HG02571 (cell line): ENCODE measurements around the gene SEMA3G.

Experiments
- ATAC-seq: cut with Tn5 transposase; IDR thresholded peaks from one replicate; pipeline ENCODE4 v1.9.1; 2021; ENCODE audit warnings: mild to moderate bottlenecking, moderate library complexity; ENCODE audit not compliant: unreplicated experiment

The SEMA3G gene

DNA sequence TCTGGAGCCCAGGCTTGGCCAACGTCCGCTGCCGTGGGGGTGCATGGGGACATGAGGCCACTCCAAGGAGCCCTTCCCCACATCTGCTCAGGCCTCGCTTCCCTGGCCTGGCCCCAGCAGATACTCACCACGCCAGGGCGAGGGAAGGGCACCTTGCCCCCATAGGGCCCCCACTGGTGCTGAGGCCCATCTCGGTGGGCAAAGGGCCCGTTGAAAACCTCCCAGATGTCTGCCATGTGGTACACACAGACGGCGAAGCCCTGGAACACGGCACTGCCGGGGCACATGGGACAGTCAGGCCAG, 4.7 kb downstream of the SEMA3G start:
- ATAC-seq, result no peak

DNA sequence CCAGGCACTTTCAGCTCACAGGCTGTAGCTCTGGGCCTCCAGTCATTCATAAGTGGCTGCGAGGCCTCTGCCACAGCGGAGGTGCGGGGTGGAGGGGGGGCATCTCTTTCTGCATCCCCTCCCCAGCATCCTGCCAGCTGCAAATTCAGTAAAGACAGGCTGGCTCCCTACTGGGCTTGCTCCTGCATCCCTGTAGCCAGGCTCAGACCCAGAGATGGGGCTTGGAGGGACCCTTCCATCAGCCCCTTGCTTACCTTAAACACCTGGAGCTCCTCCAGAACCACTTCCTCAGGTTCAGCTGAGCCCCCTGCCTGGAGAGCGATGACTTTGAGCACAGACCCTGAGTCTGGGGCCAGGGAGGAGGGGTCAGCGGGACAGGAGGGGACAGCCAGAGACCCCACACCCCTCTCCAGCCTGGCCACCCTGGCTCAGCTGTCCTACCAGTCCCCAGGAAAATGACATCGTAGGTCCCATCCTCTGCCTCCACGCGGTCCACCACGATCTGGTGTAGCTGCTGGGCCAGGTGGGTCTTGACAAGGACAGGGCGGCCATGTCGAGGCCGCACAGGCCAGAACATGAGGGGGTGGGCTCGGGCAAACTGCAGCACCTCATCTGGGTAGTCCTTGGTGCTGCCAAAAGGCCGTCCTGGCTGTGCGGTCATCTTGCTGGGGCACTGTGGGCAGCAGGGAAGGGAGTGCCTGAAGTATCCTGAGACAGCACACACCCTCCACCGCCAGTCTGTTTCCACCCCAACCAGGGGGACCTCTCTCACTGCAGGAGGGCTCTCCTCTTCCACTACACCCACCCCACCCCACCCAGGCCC, 5.3 kb downstream of the SEMA3G start:
- ATAC-seq, result no peak

DNA sequence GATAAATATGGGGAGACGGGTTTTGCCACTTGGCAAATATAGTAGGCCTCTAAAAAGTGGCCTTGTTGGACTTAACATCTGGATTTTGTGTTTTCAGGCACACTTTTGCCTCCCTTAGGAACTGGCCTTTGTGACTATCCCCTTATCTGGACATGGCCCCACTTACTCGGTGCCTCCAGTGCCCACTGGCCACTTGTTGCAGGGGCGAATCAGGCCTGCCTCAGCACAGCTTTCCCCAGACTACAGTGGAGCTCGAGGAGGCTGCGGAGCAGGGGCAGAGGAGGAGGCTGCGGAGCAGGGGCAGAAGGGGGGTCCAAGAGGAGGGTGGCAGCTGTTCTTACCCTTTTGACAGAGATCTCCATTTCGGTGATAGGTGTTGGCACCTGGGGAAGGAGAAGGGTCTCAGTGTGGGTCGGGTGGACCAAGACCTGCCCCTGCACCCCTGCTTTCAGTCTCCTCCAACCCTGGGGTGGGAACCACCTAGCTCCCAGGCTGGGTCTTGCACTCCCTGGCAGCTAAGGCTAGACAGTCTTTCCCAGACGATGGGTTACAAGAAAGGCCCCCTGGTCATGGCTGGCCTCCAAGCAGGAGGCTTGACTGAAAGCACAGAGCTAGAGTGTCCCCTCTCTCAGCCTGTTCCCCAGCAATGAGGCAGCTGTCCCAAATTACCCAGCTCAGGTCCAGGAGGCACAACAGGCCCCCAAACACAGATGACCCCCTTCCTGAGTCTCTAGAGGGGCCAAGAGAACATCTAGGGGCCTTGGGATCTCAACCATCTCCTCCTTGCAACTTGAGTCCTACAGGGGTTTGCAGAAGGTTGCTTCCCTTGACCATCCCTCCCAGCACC, 6.1 kb downstream of the SEMA3G start:
- ATAC-seq, result no peak

DNA sequence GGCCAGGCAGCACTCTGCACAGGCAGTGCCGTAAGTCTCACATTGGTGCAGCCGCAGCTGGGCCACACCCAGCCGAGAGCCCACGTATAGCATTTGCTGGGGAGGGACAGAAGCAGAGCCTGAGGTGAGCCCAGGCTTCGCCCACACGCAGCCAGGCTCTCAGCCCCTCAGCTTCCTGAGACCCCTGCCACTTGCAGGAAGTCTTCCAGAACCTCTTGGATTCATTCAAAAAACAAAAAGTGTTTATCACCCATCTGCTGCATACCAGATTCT, 6.9 kb downstream of the SEMA3G start:
- ATAC-seq, result no peak

DNA sequence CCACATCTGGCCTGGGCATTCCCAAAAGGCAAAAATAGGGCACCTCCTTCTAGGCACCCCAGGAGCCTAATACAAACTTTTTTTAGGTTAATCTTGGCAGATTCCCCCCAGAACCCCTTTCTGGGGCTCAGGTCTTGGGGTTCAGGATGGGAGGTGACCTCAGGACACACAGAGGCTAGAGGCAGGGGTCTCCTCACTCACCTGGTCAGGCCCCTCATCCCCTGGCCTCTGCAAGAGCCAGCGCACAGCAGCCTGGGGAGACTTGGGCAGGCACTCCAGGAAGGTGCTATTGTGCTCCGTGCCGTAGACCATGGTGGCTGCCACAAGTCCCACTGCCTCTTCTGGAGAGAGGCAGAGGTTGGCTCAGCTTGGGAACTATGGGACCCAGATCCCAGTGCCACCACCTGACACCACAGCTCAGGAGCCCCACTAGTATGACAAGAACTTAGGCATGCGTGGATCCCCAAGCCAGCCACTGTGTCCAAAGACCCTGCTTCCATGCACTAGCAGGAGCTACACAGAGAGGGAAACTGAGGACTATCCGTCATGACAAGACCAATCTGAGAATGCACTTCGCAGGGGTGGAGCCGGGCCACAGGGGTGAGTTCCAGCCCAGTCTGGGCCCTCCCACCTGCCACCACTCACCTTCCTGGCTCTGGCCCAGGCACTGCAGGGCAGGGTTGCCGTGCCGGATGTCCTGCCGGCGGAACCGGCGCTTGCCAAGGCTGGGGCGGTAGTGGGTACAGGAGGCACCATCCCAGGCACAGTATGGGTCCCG, 7.4 kb downstream of the SEMA3G start:
- ATAC-seq, result no peak

DNA sequence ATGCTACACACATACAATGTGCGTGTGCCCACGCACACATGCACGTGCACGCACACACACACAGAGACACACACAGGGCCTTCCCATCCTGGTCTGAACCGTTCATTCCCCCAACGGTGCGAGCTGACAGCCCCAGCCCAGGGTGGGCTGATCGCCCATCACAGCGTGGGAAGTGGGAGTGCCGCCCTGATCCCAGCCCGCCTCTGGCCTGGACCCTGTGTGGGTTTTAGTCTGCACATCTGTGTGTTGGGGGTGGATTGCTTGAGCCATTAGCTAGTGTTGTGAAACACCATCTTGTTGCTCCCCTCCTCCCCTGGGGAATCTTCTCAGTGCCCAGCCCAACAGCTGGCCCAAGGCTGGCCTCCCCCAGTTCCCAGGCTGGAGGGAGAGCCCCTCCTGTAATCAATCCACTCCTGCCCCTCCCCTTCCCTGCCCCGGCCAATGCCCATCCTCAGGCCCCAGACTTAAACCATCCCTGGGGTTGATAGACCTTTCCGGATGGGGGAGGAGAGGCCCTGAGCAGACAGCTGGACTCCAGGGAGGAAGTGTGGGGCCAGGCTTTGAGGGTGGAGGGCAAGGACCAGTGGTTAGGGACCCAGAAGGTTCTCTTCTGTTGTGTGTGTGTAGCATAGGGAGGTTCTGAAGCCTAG, 8.3 kb downstream of the SEMA3G start:
- no peak for ATAC-seq

DNA sequence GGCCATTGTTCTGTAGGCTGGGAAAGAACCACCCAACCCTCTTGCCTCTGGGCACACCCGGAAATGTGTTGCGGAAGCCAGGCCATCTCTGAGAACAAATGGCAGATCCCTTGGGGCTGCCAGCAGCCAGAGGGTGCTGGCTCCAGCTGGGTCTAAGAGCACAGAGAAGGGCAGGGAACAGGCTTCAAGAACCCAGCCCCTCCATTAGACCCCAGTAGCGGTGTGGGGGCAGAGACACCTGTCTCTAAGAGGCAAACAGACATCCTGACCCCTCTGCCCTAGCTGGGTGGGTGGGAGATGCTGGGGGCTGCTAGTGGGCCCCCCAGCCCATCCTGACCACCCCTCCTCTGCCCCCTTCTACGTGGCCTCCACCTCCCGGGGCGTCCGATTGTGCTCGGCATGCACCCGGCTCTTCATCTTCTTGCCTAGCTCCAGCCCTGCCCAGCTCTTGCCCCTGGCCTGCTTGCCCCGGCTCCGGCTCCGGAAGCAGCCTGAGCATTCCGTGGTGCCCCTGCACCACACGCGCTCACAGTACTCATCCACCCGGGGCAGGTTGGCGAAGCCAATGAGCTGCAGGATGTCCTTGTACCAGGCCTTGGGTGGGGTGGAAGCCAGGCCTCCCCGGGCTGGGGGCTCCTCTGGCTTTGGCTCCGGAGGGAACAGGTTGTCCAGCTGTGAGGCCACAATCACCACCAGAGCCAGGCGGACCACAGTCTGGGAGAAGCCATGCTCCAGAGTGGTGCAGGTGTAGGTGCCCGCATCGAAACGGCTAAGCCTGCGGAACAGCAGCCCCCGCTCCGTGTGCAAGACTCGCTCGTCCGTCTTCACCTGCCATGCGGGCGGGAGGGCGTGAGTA, 9.4 kb downstream of the SEMA3G start:
- ATAC-seq, result no peak

DNA sequence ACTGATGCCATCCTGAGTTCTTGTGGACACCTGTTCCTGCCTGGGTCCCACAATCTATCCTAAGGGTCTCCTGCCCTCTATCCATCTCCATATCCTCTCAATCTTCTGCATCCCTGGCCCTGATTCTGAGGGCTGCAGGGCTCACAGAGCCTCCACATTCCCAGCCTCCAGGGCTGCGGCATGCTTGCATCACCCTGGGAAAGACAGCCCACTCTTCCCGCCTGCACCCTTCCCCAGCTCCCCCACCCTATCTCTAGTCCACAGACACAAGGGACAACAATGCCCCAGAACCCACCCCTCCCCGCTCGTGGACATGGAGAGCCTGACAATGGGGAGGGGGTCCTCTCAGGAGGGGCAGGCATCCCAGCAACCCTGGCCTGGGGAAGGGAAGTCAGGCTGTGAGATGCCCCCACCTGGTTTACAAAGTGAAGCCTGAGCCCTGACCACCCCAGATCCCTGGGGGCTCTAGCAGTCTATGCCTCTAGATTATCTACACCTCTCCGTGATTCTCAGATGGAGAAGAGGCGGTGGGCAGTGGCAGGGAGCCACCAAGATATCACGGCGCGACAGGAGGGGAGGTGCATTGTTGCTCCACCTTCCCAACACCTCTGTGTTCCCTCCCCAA, 10.3 kb downstream of the SEMA3G start:
- ATAC-seq, result no peak

DNA sequence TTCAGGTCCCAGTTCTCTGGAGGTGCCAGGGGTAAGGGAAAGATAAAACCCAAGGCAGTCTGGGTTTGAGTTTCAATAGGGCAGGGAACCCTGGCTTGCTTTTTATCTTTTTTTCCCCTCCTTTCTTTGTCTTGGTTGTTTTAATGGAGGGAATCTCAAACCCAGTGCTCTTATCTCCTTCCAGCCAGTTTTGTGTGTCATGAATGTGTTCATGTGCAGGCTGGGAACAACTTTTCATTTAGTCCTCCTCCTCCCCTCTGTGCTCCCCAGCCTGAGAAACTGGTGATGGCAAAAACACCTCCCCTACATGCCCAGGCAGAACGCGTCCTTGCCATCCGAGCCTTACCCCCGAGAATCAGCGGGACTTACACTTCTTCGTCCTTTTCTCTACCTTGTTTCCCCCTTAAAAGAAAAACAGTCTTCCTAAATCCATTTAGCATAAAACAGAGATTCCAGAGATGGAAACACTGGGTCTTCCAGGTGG, 10.9 kb downstream of the SEMA3G start:
- no peak for ATAC-seq

DNA sequence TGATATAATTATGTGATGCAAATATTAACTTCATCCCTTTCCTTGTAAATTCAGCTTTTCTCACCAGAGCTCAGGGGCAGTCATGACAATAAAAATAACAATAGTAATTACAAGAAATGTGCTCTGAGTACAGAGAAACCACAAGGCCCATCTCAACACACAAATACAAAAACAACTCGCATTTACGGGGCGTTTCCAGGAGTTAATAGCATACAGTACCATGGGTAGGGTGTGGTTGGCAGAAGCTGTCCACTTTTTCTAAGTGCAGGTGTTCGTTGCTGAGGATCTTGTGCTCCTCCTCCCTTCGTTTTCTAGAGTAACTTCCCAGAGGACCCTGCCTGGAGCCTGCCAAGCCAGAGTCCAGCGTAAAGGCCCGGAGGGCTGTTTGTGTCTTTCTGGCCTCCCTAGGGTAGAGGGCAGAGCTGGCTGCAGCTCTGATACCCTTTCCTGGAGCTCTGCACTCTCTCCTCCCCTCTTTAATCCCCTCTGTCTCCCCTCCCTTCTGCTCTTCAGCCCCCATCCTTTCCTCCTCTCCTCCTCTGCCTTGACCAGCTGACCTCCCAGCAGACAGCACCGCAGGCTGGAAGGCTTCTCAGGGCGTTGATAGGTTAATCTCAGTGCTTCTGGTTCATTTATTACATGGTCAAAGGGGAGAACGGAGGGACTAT, 11.4 kb downstream of the SEMA3G start:
- no peak for ATAC-seq

DNA sequence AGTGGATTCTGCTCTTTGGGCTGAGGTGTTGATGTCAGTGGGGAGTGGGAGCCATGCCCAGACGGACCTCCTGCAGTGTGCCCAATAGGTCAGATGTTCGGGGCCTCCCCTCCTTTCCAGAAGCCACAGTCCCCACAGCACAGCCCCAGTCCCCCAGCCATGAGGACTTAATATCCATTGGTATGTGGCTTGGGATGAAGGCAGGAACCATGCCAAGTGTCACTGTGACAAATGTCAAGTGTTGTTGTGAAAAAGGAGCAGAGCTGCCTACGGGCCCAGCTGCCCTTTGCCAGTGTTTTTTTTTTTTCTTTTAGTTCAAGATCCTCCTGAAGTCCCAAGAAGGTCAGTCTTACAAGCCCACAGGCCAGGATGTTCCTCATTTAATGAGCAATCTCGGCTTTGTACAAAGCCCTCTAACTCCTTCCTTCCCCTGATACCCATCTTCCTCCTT, 12.2 kb downstream of the SEMA3G start:
- no peak for ATAC-seq

DNA sequence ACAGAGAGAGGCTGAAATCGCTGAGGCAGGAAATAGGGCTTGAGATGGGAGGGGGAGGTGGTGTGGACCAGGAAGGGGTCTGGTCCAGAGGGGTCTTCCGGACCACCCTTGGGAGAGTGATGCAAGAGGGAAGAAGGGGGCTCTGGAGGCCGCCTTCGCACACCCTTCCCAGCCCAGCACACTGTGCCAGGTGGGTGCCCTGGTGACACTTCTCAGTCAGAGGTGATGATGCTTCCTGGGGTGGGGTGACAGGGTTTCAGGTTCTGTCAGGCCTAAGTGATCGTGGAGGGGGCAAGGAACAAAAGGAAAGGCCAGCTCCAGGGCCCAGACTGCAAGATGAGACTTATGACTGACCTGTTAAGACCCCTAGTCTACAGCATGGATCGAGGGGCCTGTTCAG, 12.7 kb downstream of the SEMA3G start:
- no peak for ATAC-seq

DNA sequence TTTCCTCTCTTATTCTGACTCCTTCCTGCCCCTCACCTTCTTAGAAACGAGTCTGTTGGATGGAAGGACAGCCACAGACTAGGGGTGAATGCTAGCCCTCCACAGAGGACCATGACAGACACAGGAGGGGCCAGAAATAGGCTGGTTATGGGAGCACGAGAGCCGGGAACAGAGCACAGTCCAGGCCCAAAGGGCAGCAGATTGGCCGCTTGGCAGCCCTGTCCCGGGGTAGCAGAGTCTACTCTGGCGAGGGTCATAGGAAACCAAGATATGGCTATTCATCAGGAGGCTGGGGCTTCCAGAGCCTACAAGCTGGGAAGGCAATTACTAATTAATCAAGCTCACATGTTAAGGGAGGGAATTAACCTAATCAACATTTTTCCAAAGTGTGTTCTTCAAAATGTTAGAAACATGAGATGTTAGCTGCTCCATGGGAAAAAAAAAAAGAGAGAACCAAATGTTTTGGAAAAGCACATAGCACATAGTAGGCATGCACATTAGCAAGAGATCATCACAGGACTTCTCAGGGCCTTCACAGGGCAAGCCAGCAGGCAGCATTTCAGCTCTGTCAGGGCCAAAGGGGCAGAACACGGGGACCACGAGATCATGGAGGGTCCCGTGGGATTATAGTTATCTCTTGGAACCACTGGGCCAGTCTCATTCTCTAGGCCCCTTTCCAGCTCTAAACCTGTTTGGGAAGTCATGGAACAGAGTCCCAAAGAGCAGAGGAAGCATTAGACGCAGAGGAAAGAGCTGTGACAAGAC, 13.3 kb downstream of the SEMA3G start:
- no peak for ATAC-seq

DNA sequence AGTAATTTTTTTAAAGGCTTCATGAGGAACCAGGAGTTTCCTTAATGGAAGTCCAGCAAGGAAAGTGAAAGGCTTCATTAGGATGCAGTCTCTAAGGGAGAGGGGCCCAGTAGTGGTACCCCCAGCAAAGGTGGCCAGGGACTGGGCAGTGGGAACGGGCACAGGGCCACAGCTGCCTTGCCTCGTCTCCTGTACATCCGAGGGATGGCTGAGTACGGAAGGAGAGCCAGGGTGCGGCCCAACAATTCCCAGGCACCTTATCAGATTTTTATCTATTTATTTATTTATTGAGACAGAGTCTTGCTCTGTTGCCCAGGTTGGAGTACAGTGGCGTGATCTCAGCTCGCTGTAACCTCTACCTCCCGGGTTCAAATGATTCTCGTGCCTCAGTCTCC, 14.5 kb downstream of the SEMA3G start:
- no peak for ATAC-seq

DNA sequence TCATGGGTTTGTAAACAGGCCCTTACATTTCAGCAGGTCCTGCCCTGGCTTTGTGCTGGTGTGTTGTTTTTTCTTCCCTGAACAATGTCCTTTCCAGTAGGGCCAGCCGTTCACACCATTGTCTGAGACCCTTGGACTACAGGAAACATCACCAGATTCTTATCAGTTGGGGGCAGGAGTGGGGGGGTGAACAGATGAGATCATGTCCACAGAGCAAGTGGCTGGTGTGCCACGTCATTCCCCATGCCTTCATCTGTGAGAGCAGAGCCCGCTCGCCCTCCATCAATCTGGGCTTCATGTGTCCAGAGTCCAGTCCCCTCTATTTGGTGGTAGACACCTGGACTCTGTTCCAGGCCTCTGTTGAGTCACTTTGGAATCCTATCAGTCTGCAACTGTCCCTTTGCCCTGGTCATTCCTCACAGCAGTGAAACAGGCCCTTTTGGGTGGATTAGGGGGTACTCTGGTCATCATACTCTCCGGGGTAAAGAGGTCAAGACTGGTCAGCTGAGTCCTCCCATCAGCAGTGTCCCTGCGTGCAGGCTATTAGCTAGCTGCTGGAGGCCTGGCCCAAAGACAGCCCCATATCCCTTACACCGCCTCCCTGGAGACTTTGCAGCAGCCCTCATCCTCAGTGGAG, 15.0 kb downstream of the SEMA3G start:
- ATAC-seq, result no peak

DNA sequence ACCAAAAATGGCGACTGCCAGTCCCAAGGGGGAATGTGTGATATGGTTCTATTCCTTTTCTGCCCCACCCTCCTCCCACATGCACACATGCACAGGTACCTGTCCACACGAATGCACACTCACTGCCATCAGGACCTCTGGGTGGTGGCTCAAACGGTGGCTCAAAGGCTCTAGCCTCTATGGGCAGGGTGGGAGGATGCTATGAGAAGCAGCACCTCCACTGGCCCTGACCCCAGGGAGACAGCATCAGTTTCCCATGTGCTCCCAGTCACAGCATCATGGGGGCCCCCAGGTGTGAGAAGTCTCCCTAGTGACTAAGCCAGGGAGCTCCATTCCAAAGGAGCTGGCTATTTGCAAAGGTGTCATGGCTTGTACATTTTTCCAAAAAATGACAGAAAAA, 15.9 kb downstream of the SEMA3G start:
- no peak for ATAC-seq

DNA sequence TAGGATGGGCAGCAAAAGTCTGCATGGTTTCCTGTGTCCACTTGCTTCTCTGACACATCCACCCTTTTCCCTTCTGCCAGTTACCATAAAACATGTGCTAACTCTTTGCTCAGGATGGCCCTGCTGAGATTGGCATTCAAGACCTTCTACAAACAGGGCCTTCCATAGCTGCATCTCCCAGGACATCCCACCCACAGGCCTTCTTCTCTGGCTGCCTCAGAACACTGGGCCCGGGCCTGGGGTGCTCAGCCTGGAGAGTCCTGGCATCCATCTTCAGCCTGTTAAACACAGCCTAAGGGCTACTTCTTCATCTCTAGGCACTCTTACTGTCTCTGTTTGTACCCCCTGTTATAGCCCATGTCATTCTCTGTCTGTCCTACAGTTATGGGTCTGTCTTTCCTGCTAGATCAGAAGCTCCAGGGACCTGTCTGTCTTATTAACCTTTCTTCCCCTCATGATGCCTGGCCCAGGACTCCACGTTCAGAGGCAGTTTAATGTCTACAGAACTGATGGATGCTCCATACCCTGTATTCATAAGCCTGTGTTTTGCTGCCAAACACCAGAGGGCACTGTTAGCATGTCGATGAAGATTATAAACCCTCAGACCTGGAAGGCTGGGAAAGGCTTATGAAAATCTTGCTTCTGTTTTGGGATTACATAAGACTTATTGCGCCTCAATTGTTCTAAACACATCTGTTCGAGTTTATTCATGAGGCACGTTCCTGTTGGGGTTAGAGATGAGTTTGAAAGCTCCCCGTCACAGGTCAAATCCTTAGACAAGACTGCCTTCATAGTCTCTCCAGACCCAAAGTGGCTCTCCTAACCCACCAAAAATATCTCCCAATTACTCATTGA, 16.5 kb downstream of the SEMA3G start:
- no peak for ATAC-seq
